Stimulated activated CD8-positive, alpha-beta memory T cell treated with anti-CD3 and anti-CD28 coated beads, Interleukin-2, amount 100 ng/mL, for 48 hours (primary cell): ENCODE results near the gene LY9.

Source experiments
- DNase-seq, 2 donors: peaks; one replicate each; pipeline ENCODE4 v3.0.0-alpha.2; 2020; ENCODE audit warnings: low read depth in 2 of 2

Gene LY9, protein sequence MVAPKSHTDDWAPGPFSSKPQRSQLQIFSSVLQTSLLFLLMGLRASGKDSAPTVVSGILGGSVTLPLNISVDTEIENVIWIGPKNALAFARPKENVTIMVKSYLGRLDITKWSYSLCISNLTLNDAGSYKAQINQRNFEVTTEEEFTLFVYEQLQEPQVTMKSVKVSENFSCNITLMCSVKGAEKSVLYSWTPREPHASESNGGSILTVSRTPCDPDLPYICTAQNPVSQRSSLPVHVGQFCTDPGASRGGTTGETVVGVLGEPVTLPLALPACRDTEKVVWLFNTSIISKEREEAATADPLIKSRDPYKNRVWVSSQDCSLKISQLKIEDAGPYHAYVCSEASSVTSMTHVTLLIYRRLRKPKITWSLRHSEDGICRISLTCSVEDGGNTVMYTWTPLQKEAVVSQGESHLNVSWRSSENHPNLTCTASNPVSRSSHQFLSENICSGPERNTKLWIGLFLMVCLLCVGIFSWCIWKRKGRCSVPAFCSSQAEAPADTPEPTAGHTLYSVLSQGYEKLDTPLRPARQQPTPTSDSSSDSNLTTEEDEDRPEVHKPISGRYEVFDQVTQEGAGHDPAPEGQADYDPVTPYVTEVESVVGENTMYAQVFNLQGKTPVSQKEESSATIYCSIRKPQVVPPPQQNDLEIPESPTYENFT

DNA sequence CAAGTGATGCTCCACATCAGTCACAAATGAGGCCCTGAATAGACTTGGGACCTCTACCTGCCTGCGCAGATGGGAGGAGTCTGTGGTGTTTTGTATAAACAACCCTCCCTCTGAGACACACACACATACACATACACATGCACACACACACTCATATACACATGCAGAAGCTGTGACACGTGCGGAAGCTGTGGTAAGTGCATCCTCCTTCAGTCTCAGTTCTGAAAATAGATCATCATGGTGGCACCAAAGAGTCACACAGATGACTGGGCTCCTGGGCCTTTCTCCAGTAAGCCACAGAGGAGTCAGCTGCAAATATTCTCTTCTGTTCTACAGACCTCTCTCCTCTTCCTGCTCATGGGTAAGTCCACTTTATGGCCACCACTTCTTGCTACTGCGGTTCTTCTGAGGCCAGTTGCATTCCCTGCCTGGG lies at the start of gene LY9:
Gene LY9, plus strand, starts transcription at position 224 of the 433 bp plus-strand sequence. Its CDS starts 14 bp downstream, at position 238.
- peak; percentile 31 to 54 for DNase-seq

DNA sequence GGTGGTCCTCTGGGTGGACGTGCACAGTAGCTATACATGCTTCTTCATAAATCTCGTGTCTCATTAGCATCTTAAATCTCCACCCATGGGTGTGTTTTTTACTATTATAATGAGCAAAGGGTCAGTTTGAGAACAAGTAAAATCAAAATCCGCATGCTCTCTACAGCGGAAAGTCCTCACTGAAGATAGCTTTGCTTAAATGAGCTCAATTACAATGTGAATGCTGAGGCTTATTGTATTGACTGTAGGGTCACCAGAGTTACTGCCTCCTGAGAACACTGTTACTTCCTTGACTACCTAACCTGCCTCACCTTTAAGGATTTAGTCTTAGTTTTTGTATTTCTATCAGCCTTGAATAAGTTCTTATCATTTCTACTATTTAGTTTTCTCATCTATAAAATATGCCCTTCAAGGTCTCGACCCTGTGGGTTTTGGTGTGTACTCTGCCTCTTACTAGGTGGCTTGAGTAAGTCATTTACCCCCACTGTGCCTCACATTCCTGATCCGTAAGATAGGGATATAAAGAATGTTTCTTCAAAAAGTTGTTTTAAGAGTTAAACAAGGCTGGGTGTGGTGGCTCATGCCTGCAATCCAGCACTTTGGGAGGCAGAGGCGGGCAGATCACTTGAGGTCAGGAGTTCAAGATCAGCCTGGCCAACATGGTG lies 49.0 kb upstream of the LY9 start:
- no peak for DNase-seq

DNA sequence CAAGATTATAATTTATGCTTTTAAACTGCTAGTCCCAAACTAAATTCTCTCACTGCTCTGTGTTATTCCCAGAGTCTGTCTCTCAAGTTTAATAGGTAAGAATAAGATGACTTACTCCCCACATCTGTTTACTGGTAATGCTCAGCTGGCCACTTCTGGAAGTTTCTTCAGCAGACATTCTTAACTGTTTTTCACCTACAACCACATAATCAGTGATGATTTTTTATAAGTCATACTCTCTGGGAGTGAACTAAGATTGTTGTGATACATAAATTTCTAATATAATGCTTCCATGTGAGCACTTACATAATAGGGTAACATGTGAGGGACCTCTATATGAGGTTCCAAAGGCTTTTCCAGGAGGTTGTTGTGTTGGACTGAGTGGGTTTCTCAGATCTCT lies 48.3 kb upstream of the LY9 start:
- no peak for DNase-seq

DNA sequence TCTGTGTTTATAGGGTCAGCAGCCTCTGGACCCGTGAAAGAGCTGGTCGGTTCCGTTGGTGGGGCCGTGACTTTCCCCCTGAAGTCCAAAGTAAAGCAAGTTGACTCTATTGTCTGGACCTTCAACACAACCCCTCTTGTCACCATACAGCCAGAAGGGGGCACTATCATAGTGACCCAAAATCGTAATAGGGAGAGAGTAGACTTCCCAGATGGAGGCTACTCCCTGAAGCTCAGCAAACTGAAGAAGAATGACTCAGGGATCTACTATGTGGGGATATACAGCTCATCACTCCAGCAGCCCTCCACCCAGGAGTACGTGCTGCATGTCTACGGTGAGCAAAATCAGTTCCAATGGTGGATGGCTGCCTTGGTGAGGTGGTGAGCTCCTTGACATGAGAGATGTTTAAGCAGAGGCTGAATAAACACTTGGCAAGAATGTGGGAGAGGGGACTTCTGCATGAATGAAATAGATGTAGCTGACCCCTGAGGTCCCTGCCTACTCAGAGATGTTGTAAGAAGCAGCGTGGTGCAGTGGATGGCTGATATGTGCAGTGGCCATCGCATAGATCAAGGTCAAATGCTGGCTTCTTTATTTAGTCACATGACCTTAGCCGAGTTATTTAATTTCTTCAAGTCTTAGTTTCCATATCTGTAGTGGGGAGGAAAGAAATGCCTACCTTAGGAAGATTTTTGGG lies 47.6 kb upstream of the LY9 start:
- no peak for DNase-seq

DNA sequence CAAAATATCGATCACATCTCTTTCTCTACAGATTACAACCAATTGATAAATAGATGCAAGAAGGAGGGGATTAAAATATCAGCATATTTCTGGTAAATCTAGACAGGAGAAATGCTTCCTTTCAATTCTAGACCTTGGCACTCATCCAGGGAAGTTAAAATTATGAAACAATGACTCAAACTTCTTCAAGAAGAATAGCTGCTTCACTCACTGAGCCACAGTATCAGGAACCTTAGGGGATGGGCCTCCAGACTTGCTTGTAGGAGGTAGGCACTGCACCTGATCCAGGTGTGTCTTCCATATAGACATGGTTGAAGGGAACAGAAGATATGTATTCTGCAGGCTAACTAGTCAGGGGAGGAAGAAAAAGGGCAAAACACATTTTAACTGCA lies 47.1 kb upstream of the LY9 start:
- no peak for DNase-seq

DNA sequence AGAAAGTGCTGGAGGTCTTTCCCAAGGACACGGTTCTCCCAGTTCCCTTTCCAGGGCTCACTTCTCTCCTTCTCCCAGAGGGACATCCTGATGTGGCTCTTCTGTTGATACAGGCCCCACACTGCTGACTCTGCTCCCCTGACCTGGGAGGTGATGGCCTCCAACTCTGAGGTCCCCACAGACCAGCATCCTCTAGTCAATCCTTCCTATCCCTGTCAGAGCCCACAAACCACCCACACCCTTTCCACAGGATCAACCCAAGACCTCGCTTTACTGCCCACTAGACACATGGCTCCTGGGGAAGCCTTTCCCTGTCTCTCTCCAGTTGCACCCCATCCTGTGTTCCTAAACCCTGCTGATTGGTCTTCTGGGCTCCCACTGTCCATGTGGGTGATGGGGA lies 45.4 kb upstream of the LY9 start:
- no peak for DNase-seq

DNA sequence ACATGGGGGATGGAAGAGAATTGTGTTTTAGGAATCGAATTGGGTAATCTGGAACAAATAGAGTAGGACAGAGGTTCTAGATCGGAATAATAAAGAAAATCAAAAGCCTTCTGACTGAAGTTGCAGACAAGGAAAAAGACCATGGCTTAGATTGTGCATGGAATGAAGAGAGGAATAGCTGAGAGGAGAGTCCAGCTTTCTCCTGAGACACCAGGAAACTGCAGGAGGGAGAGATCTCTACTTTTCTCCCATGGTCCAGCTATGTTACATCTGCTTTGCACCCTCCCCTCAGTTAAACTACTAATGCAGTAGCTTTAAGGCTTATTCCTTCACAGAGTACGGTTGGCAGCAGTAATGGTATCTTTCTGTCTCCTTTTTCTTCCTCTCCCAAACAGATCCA lies 43.6 kb upstream of the LY9 start:
- DNase-seq, result no peak

DNA sequence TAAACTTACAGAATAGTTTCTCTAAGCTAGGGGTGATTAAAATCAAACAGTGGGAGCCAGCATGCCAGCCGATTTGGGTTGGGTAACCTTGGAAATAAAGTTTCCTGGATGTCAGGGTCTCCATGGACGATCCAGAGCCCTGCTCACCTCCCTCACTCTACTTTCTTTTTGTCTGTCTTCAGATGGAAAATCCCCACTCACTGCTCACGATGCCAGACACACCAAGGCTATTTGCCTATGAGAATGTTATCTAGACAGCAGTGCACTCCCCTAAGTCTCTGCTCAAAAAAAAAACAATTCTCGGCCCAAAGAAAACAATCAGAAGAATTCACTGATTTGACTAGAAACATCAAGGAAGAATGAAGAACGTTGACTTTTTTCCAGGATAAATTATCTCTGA lies 43.0 kb upstream of the LY9 start:
- no peak for DNase-seq

DNA sequence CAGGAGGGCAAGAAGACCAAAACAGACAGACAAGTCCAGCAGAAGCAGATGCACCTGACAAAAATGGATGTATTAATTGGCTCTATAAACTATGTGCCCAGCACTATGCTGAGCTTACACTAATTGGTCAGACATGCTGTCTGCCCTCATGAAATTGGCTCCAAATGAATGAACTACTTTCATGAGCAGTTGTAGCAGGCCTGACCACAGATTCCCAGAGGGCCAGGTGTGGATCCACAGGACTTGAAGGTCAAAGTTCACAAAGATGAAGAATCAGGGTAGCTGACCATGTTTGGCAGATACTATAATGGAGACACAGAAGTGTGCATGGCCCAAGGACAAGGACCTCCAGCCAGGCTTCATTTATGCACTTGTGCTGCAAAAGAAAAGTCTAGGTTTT lies 42.4 kb upstream of the LY9 start:
- DNase-seq, result no peak

DNA sequence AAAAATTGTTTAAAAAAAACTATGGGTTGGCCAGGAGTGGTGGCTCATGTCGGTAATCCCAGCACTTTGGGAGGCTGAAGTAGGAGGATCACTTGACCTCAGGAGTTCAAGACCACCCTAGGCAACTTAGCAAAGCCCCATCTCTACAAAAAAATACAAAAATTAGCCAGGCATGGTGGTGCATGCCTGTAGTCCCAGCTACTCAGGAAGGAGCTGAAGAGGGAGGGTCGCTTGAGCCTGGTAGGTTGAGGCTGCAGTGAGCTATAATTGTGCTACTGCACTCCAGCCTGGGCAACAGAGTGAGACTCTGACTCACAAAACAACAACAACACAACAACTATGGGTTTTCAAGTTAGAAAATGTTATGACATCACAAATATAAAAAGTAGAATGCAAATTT lies 40.5 kb upstream of the LY9 start:
- DNase-seq, result no peak

DNA sequence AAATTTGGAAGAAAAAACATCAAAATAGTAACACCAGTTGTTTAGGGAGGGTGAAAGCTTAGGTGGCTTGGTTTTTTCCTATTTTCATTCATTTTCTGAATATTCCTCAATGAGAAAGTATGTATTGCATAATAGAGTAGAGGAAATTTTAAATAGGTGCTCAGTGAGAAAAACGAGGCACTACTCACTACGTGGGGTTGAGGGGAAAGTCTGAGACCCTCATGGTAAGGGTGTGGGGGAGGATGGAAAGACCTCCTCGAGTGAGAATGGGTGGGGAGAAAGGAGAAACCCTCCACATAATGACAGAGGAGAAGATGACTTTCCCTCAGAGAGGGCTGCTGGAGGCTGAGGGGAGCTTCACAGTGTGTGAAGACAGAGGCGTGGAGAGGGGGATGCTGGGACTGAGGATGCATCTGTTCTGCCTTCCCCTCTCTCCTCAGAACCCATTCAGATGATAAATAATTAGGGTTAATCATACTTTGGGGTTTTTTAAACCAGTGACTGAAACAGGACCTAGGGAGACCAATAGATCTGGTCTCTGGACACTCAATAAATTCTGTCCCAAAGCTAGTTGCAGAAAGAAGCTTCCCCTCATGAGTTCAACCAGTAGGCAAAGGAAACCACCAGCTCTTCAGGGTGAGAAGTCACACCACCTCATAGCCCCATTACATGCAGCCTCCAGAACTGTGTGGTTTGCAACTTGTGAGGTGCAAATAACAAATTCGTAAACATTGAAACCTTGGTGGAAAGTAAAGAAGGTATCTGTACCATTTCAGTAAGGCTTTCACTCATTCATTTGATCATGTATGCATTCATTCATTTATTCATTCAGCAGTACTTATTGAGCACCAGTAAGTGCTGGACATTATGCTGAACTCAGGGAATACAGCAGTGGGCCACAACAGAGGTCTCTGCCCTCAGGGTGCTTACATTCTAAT lies 39.8 kb upstream of the LY9 start:
- DNase-seq, result no peak

DNA sequence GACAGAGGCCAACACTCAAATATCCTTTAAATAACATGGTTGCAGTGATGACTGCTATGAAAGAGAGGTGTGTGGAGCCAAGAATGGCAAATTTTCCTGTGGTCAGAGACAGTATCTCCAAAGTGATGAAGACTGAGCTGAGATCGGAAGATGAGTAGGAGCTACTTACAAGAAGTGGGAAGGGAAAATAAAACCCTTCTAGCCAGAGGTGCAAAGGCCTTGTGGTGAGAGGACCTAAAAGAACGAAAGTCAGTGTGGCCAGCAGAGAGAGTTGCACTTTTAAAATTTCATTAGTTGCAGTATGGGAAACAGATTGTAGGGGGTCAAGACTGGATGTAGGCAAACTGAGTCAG lies 39.1 kb upstream of the LY9 start:
- no peak for DNase-seq

DNA sequence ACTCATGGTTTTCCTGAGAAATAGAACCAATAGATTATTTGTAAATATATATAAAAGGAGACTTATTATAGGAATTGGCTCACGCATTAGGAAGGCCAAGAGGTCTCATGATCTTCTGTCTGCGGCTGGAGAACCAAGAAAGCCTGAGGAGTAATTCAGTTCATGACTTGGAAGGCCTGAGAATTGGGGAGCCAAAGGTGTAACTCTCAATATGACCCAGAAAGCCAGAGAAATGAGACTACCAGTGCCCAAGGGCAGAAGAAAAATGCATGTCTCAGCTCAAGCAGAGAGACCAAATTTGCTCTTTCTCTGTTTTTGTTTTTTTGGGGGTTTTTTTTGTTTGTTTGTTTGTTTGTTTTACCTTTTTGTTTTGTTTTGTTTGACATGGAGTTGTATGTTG lies 37.5 kb upstream of the LY9 start:
- no peak for DNase-seq

DNA sequence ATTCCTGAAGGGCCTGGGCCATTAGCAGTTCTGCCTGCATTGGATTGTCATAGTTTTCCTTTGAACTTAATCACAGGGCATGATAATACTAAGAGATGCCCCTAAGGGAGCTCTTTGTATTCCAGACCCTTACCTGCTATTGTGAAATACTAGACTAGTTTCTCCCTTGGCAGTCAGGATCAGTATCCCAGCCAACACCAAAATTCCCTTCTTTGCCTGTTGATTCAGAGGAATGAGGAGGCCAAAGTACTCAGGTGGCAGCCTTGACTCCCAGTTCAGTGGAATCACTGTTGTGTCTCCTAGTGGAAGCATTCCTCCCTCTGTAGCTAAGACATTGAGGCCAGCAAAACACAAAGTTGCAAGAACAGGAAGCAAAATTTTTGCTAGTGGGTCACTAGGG lies 36.2 kb upstream of the LY9 start:
- DNase-seq, result no peak

DNA sequence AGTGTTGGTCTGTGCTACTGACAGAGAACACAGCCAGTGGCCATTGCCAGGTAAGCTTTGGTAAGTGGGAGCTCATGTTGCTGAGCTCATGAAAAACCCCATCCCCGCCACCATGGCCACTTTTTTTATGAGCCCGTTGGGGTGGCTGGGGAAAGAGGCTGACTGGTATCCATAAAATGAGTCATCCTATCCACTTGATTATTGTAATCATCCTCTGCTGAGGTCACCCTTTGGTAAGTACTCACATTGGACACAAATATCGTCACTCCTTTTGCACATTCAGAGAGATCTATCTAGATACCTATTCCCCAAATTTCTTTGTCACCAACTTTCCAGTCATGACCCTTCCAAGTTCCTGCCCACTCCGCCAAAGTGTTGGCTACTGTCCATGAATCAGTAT lies 34.9 kb upstream of the LY9 start:
- no peak for DNase-seq

DNA sequence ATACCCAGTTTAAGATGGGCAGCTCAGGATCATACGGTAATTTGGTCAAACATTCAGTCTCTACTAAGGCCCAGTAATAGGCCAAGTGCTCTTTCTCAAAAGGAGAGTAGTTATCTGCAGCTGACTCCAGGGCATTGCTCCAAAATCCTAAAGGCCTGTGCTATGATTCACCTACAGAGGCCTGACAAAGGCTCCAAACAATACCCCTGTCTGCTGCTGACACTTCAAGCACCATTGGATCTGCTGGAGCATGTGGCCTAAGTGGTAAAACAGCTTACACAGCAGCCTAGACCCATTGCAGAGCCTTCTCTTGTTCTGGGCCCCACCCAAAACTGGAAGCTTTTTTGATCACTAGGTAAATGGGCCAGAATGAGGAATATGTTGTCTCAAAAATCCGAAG lies 34.1 kb upstream of the LY9 start:
- no peak for DNase-seq

DNA sequence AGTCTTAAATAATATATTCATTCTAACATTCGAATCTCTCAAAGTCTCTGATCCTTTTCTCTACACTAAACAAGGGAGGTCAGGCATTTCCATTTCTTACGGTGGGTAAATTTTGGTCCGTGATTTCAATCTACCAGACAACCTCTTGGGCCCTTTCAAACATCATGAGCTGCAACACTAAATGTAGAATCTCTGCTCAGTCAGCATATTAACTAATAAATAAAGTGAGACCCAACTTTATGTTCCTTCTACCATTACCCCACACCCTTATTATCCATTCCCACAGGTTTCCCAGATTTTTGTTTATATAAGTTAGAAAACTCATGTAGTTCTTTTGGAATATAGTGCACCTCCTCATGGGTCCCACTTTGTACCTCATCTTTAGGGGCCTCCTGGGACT lies 32.0 kb upstream of the LY9 start:
- no peak for DNase-seq

DNA sequence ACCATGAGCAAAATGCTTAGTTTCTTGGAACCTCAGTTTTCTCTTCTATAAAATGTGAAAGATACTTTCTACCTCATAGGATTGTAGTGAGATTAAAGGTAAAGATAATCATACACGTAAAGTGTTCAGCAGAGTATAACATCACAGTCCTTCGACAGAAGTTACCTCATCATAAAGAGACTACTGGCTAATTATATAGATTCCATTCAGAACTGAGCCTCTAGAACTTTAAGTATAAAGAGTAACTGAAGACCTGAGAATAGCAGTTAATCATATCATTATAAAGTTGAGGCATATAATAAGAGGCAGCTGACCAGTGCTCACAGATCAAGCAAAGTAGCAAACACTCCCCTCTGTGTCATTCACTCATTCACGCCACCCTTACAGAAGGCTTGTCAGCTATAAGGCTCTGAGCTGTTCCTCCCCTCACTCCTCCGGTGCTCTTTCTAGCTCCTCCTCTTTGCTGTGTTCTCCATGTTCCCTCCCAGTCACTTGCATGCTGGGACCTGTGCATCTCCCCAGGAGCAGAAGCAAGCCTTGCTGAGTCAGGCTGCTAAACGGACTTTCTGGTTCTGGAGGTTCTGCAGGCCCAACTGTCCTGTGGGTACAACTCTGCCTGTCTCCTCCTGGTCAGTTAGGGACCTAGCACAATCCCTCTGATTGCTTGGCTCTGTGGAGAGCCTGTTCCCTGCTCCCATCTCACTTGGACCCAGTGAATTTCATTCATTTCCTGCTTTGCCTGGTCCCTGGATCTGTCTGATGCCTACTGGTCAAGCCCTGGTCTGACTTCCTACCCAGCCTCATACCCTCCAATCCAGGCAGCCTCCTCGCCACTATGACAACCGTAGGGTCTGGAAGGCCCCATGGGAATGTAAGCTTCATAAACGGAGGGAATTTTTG lies 28.3 kb upstream of the LY9 start:
- DNase-seq, result no peak

DNA sequence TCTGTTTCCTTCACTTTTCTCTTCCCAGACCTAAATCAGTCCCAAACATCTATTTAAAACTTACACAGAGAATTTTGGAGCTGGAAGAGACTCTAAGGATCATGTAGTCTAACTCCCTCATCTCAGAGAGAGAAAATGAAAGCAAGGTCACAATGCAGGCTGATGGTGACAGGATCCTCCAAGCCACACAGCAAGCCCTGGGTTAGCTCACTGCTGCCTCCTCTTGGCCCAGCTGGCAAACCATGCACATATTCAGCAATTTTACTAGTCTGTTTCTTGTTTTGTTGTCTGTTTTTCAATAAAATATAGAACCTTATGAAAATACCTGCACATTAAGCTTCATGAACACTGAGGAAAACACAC lies 27.7 kb upstream of the LY9 start:
- DNase-seq, result peak; percentile 69 to 73

DNA sequence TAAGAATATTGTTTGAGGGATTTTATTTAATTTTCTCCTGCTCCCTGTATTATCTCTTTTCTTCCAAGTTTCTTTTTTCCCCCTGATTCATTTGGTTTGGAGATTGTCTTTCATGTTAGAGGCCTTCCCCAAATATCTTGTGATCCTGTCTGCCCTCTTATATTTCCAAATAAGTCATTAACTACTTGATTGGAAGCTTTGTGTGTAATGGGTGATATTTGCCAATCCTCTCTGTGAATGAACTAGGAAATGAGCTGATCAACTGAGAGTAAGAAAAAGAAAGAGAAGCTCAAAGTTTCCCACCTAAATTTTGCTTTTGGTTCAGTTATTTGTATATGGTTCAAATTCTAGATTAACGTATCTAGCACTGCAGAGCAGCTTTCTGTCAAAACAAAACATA lies 23.6 kb upstream of the LY9 start:
- DNase-seq, result no peak
